Loucy (cell line): ENCODE results near the gene NCAPD3.
"Not testable (repeated sequence)": the region's sequence is repeated elsewhere in the genome, so short reads cannot be mapped to it uniquely, and the experiment has no call there.

Experiments
- H2AFZ ChIP-seq: fragments of 200-600 bp; sonication (generic); 2 replicates; pipeline ENCODE4 v1.6.0; 2016; ENCODE audit warnings: antibody characterized with exemption, mild to moderate bottlenecking, low read length, moderate library complexity
- H3F3A ChIP-seq: fragments of 200-600 bp; 2 replicates; pipeline ENCODE4 v1.6.0; 2016; ENCODE audit warnings: antibody characterized with exemption, low read depth, mild to moderate bottlenecking
- H3K27me3 ChIP-seq: fragments of 200-600 bp; sonication (generic); 2 replicates; pipeline ENCODE4 v1.6.1; 2014; ENCODE audit warnings: low read length, mild to moderate bottlenecking; ENCODE audit not compliant: insufficient read depth, poor library complexity, severe bottlenecking
- H3K36me3 ChIP-seq: fragments of 200-600 bp; sonication (generic); 2 replicates; pipeline ENCODE4 v1.6.1; 2016; ENCODE audit warnings: low read length; ENCODE audit not compliant: insufficient read depth
- H3K4me1 ChIP-seq: fragments of 200-600 bp; sonication (generic); 2 replicates; pipeline ENCODE4 v1.5.1; 2014; ENCODE audit warnings: low read length, mild to moderate bottlenecking; ENCODE audit not compliant: insufficient read depth, poor library complexity, severe bottlenecking
- H3K4me2 ChIP-seq: fragments of 200-600 bp; sonication (generic); 2 replicates; pipeline ENCODE4 v1.6.0; 2014; ENCODE audit warnings: antibody characterized with exemption, low read length, low read depth, mild to moderate bottlenecking; ENCODE audit not compliant: poor library complexity, severe bottlenecking
- H3K4me3 ChIP-seq: fragments of 200-600 bp; sonication (generic); 2 replicates; pipeline ENCODE4 v1.5.1; 2014; ENCODE audit warnings: low read length, mild to moderate bottlenecking, mixed read lengths; ENCODE audit not compliant: poor library complexity, severe bottlenecking
- H3K79me2 ChIP-seq: fragments of 200-600 bp; sonication (generic); 2 replicates; pipeline ENCODE4 v1.6.1; 2014; ENCODE audit warnings: low read length; ENCODE audit not compliant: insufficient read depth
- H3K9ac ChIP-seq: fragments of 200-600 bp; sonication (generic); 2 replicates; pipeline ENCODE4 v1.6.0; 2014; ENCODE audit warnings: mild to moderate bottlenecking, low read depth, low read length, moderate library complexity; ENCODE audit not compliant: poor library complexity, severe bottlenecking
- H3K9me2 ChIP-seq: fragments of 200-600 bp; sonication (generic); replicated peaks from 2 replicates; pipeline ENCODE4 v1.6.1; 2016; ENCODE audit warnings: low read depth, low read length, mixed read lengths
- H3K9me3 ChIP-seq: fragments of 200-600 bp; sonication (generic); 2 replicates; pipeline ENCODE4 v1.6.1; 2014; ENCODE audit warnings: mild to moderate bottlenecking, antibody characterized with exemption, low read length, low read depth; ENCODE audit not compliant: insufficient read depth
- H4K20me1 ChIP-seq: fragments of 200-600 bp; sonication (generic); 2 replicates; pipeline ENCODE4 v1.6.0; 2014; ENCODE audit warnings: antibody characterized with exemption, low read length, mild to moderate bottlenecking; ENCODE audit not compliant: insufficient read depth, poor library complexity, severe bottlenecking
- CTCF ChIP-seq: fragments of 200-600 bp; sonication (generic); conservative IDR thresholded peaks from 2 replicates; pipeline ENCODE4 v1.5.1; 2014; ENCODE audit warnings: mild to moderate bottlenecking, antibody characterized with exemption, low read length
- EZH2phosphoT487 ChIP-seq: fragments of 200-600 bp; IDR thresholded peaks from 2 replicates; pipeline ENCODE4 v1.6.1; 2018; ENCODE audit warnings: antibody characterized with exemption, mild to moderate bottlenecking, moderate library complexity, borderline replicate concordance

The NCAPD3 gene

DNA sequence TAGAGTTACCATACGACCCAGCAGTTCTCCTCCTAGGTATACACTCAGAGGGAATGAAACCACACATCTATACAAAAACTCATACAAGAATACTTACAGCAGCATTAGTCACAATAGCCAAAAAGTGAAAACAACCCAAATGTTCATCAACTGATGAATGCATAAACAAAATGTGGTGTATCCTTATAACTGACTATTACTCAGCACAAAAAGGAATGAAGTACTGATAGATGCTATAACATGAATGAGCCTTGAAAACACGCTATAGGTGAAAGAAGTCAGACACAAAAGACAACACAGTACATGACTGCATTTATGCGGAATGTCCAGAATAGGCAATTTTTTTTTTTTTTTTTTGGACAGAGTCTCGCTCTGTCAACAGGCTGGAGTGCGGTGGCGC is 23.1 kb downstream of the NCAPD3 start:
- no peaks in the 10 kb centered on the region for H3K4me1 ChIP-seq
- H4K20me1 ChIP-seq: peaks cover under 1% of the 10 kb centered on the region
- H3K27me3 ChIP-seq: no peaks in the 10 kb centered on the region
- no peaks in the 10 kb centered on the region for H3K79me2 ChIP-seq
- H3K9me3 ChIP-seq: no peaks in the 10 kb centered on the region
- H3K36me3 ChIP-seq: peaks cover 86% of the 10 kb centered on the region
- no peak overlapping the region for H3K4me3 ChIP-seq
- H3K9me2 ChIP-seq: no peaks in the 10 kb centered on the region
- TF ChIP-seq CTCF (no peak), EZH2phosphoT487 (no peak)
- no peaks in the 10 kb centered on the region for H3F3A ChIP-seq
- H2AFZ ChIP-seq: no peak overlapping the region
- H3K4me2 ChIP-seq: no peak overlapping the region
- H3K9ac ChIP-seq: no peak overlapping the region

DNA sequence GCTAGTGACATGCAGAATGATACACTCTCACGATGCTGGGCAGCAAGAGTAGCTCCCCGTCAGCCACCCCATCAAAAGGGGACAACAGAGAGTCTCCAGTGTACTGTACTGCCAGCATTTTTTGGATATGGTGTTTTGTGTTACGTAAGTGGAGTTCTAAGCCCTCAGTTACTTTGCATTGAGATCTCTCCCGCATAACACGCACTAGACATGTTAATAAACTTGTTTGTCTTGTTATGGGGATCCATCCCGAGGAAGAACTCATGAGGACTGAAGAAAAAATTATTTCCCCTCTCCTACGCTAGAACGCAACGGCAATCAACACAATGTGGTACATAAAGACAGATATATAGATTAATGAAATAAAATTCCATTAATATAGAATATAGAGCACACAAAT is 24.2 kb downstream of the NCAPD3 start:
- Histone ChIP-seq H3K27me3 (no peaks in the 10 kb centered on the region), H3F3A (no peaks in the 10 kb centered on the region), H3K9me2 (no peaks in the 10 kb centered on the region), H3K36me3 (peaks cover 84% of the 10 kb centered on the region), H2AFZ (no peak overlapping the region), H4K20me1 (peaks cover 3% of the 10 kb centered on the region), H3K4me1 (no peaks in the 10 kb centered on the region), H3K4me3 (no peak overlapping the region), H3K4me2 (no peak overlapping the region), H3K9me3 (no peaks in the 10 kb centered on the region), H3K9ac (no peak overlapping the region), H3K79me2 (no peaks in the 10 kb centered on the region)
- TF ChIP-seq EZH2phosphoT487 (no peak), CTCF (no peak)

GRCh38 chr11:134196756-134197155 is 27.0 kb downstream of the NCAPD3 start:
- Histone ChIP-seq H3K9ac (no peak overlapping the region), H3K4me2 (no peak overlapping the region), H3K4me3 (no peak overlapping the region), H3K79me2 (no peaks in the 10 kb centered on the region), H3F3A (no peaks in the 10 kb centered on the region), H3K9me3 (no peaks in the 10 kb centered on the region), H3K9me2 (no peaks in the 10 kb centered on the region), H2AFZ (no peak overlapping the region), H3K27me3 (no peaks in the 10 kb centered on the region), H4K20me1 (peaks cover 3% of the 10 kb centered on the region), H3K36me3 (peaks cover 84% of the 10 kb centered on the region), H3K4me1 (no peaks in the 10 kb centered on the region)
- TF ChIP-seq EZH2phosphoT487 (no peak), CTCF (no peak)

DNA sequence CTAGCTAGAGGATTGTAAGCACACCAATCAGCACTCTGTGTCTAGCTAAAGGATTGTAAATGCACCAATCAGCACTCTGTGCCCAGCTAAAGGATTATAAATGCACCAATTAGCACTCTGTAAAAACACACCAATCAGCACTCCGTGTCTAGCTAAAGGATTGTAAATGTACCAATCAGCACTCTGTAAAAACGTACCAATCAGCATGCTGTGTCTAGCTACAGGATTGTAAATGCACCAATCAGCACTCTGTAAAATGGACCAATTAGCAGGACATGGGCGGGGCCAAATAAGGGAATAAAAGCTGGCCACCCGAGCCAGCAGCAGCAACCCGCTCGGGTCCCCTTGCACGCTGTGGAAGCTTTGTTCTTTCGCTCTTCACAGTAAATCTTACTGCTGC is 35.7 kb downstream of the NCAPD3 start:
- H2AFZ ChIP-seq, H3K27me3 ChIP-seq, H3F3A ChIP-seq, H3K9ac ChIP-seq, H3K4me1 ChIP-seq, H3K4me2 ChIP-seq, H4K20me1 ChIP-seq, H3K4me3 ChIP-seq, H3K79me2 ChIP-seq, H3K9me3 ChIP-seq, H3K9me2 ChIP-seq: not testable (repeated sequence)
- peaks cover 83% of the 10 kb centered on the region for H3K36me3 ChIP-seq
